ENCODE measurements around the gene PSMD12.

- TF ChIP-seq CTCF (IDR thresholded peaks at IDR 0.05): peak; percentile 34 to 83 (median 80)
- peak; percentile 50 for TF ChIP-seq POLR2AphosphoS5 (IDR thresholded peaks at IDR 0.05)
- TF ChIP-seq POLR2A (IDR thresholded peaks at IDR 0.05): no peak
Observed at GRCh38 chr17:67374329-67375053, 8.1 kb upstream of the PSMD12 start.

Measured in prostate gland (tissue), 2 donors.